IMR-90 (cell line): ENCODE results near the gene NGEF. TPM values are rescaled to one million over a fixed set of nuclear protein-coding genes. Genes with fewer than 3 reads are reported as not detected.
A peak's percentile ranks its signal among the peaks of the same experiment; 100 is the strongest.

Source experiments
- ATAC-seq: fragments of 200-7000 bp; cut with Tn5 transposase; 2 replicates; pipeline ENCODE4 v1.9.1; 2020; ENCODE audit warnings: low read depth, mild to moderate bottlenecking, moderate library complexity
- BruUV-seq: library from RNA; stranded (reverse); fragments of 400-500 nt; replicated peaks from 2 replicates; lab custom pipeline; 2021; lab: Mats Ljungman, UMichigan
- CTCF ChIA-PET: fragments of 300-600 bp; formaldehyde crosslinking; extraction: SDS; loops from one replicate; lab custom pipeline; 2021; ENCODE audit warnings: antibody characterized with exemption; lab: Yijun Ruan, JAX
- POLR2A ChIA-PET: fragments of 300-600 bp; sonication (Branson Sonifier 250); formaldehyde crosslinking; loops from one replicate; lab custom pipeline; 2022; ENCODE audit warnings: antibody characterized with exemption; ENCODE audit not compliant: unreplicated experiment; lab: Charles Lee
- DNase-seq: peaks from one replicate; pipeline ENCODE4 v3.0.0; 2013
- H2AFZ ChIP-seq: replicated peaks from 2 replicates; pipeline ENCODE3; 2013; ENCODE audit warnings: low read length, mild to moderate bottlenecking; ENCODE audit not compliant: poor library complexity
- H2AK5ac ChIP-seq: 2 replicates; pipeline ENCODE4 v1.6.1; 2013; ENCODE audit warnings: low read depth, low read length, inconsistent platforms
- H2AK9ac ChIP-seq: replicated peaks from 2 replicates; pipeline ENCODE3; 2013; ENCODE audit warnings: mild to moderate bottlenecking, low read depth, low read length, moderate library complexity; ENCODE audit not compliant: poor library complexity
- H2BK120ac ChIP-seq: 2 replicates; pipeline ENCODE4 v1.6.1; 2013; ENCODE audit warnings: low read depth, low read length, inconsistent platforms
- H2BK15ac ChIP-seq: 3 replicates; pipeline ENCODE4 v1.6.1; 2013; ENCODE audit warnings: low read depth, low read length, inconsistent platforms
- H2BK20ac ChIP-seq: 2 replicates; pipeline ENCODE4 v1.6.1; 2013; ENCODE audit warnings: low read depth, mild to moderate bottlenecking, inconsistent platforms, low read length, moderate library complexity
- H2BK5ac ChIP-seq: 2 replicates; pipeline ENCODE4 v1.6.1; 2013; ENCODE audit warnings: mild to moderate bottlenecking, low read depth, low read length, inconsistent platforms; ENCODE audit not compliant: poor library complexity, severe bottlenecking
- H3K14ac ChIP-seq: replicated peaks from 2 replicates; pipeline ENCODE4 v1.6.1; 2013; ENCODE audit warnings: low read depth, low read length, inconsistent platforms
- H3K18ac ChIP-seq: 2 replicates; pipeline ENCODE4 v1.6.1; 2013; ENCODE audit warnings: low read depth, low read length, control low read depth
- H3K23ac ChIP-seq: 2 replicates; pipeline ENCODE4 v1.6.1; 2013; ENCODE audit warnings: low read depth, low read length, inconsistent platforms
- H3K27ac ChIP-seq: 2 replicates; pipeline ENCODE4 v1.5.1; 2013; ENCODE audit warnings: mild to moderate bottlenecking, control low read depth, low read length; ENCODE audit not compliant: insufficient read depth
- H3K27me3 ChIP-seq: 2 replicates; pipeline ENCODE4 v1.6.1; 2013; ENCODE audit warnings: low read length; ENCODE audit not compliant: control insufficient read depth, insufficient read depth
- H3K36me3 ChIP-seq: 2 replicates; pipeline ENCODE4 v1.6.1; 2013; ENCODE audit warnings: low read length, mixed read lengths; ENCODE audit not compliant: control insufficient read depth, insufficient read depth
- H3K4ac ChIP-seq: 2 replicates; pipeline ENCODE4 v1.6.1; 2013; ENCODE audit warnings: low read depth, low read length, inconsistent platforms
- H3K4me1 ChIP-seq: 2 replicates; pipeline ENCODE4 v1.6.1; 2013; ENCODE audit warnings: low read length, mixed read lengths; ENCODE audit not compliant: control insufficient read depth, insufficient read depth
- H3K4me2 ChIP-seq: 2 replicates; pipeline ENCODE4 v1.6.1; 2013; ENCODE audit warnings: low read depth, mild to moderate bottlenecking, control low read depth, low read length, moderate library complexity
- H3K4me3 ChIP-seq: 2 replicates; pipeline ENCODE4 v1.5.1; 2013; ENCODE audit warnings: low read depth, mild to moderate bottlenecking, control low read depth, low read length, moderate library complexity; ENCODE audit not compliant: insufficient read depth
- H3K56ac ChIP-seq: 2 replicates; pipeline ENCODE4 v1.6.1; 2013; ENCODE audit warnings: low read length, inconsistent platforms; ENCODE audit not compliant: insufficient read depth; ENCODE audit errors: extremely low read depth
- H3K79me1 ChIP-seq, 2 experiments: 2 replicates each; pipeline ENCODE4 v1.6.1; 2013; ENCODE audit warnings: low read length in 2 of 2, inconsistent platforms in 1 of 2, low read depth in 1 of 2
- H3K9ac ChIP-seq: 2 replicates; pipeline ENCODE4 v1.6.1; 2013; ENCODE audit warnings: low read depth, low read length, control low read depth
- H3K9me1 ChIP-seq: 2 replicates; pipeline ENCODE4 v1.6.1; 2013; ENCODE audit warnings: low read length, inconsistent platforms; ENCODE audit not compliant: insufficient read depth
- H3K9me3 ChIP-seq: 2 replicates; pipeline ENCODE4 v1.6.1; 2013; ENCODE audit warnings: low read length; ENCODE audit not compliant: control insufficient read depth, insufficient read depth
- H4K20me1 ChIP-seq: 2 replicates; pipeline ENCODE4 v1.6.1; 2013; ENCODE audit warnings: low read length, inconsistent platforms; ENCODE audit not compliant: insufficient read depth
- H4K5ac ChIP-seq: 2 replicates; pipeline ENCODE4 v1.6.1; 2013; ENCODE audit warnings: mild to moderate bottlenecking, low read depth, low read length, control low read depth
- H4K8ac ChIP-seq, 2 experiments: 2 replicates each; pipeline ENCODE4 v1.6.1; 2013; ENCODE audit warnings: low read depth in 2 of 2, low read length in 2 of 2, control low read depth in 1 of 2, inconsistent platforms in 1 of 2
- H4K91ac ChIP-seq: 2 replicates; pipeline ENCODE4 v1.6.1; 2013; ENCODE audit warnings: low read depth, low read length, inconsistent platforms; ENCODE audit not compliant: insufficient read depth
- BHLHE40 ChIP-seq: fragments of 150-350 bp; IDR thresholded peaks from 2 replicates; pipeline ENCODE4 v1.6.1; 2016; ENCODE audit warnings: mild to moderate bottlenecking, low read depth, low read length
- CEBPB ChIP-seq: IDR thresholded peaks from 2 replicates; pipeline ENCODE4 v1.6.1; 2012; ENCODE audit warnings: low read depth, low read length, improper control_type of control experiment
- CHD1 ChIP-seq: IDR thresholded peaks from 2 replicates; pipeline ENCODE4 v1.6.1; 2012; ENCODE audit warnings: low read depth, low read length, improper control_type of control experiment
- FOS ChIP-seq: fragments of 150-350 bp; IDR thresholded peaks from 2 replicates; pipeline ENCODE4 v1.6.1; 2016; ENCODE audit warnings: low read depth, low read length
- MAFK ChIP-seq: IDR thresholded peaks from 2 replicates; pipeline ENCODE4 v1.6.1; 2012; ENCODE audit warnings: low read depth, low read length, improper control_type of control experiment
- MAZ ChIP-seq: IDR thresholded peaks from 2 replicates; pipeline ENCODE4 v1.6.1; 2012; ENCODE audit warnings: low read depth, mild to moderate bottlenecking, low read length, improper control_type of control experiment, moderate library complexity, borderline replicate concordance
- MXI1 ChIP-seq: IDR thresholded peaks from 2 replicates; pipeline ENCODE4 v1.6.1; 2012; ENCODE audit warnings: low read depth, mild to moderate bottlenecking, low read length, moderate library complexity, borderline replicate concordance
- NFE2L2 ChIP-seq: fragments of 150-350 bp; IDR thresholded peaks from 2 replicates; pipeline ENCODE4 v1.6.1; 2016; ENCODE audit warnings: low read depth, mild to moderate bottlenecking, low read length
- POLR2A ChIP-seq: IDR thresholded peaks from 2 replicates; pipeline ENCODE4 v1.6.1; 2012; ENCODE audit warnings: mild to moderate bottlenecking, low read depth, low read length
- RAD21 ChIP-seq: IDR thresholded peaks from 2 replicates; pipeline ENCODE4 v1.6.1; 2012; ENCODE audit warnings: low read length, improper control_type of control experiment
- RCOR1 ChIP-seq: IDR thresholded peaks from 2 replicates; pipeline ENCODE4 v1.6.1; 2012; ENCODE audit warnings: mild to moderate bottlenecking, low read length, improper control_type of control experiment; ENCODE audit not compliant: insufficient replicate concordance
- RFX5 ChIP-seq: IDR thresholded peaks from 2 replicates; pipeline ENCODE4 v1.8.0; 2012; ENCODE audit warnings: low read depth, mild to moderate bottlenecking, low read length, moderate library complexity
- SMC3 ChIP-seq: fragments of 150-350 bp; IDR thresholded peaks from 2 replicates; pipeline ENCODE4 v1.6.1; 2016; ENCODE audit warnings: low read depth, mild to moderate bottlenecking, antibody characterized with exemption, low read length, moderate library complexity
- WGBS, 2 experiments: methylation state at CpG; one replicate each; pipeline versions ENCODE4 v1.1.5 to v1.1.7; 2013; ENCODE audit warnings: missing lambda C conversion rate in 2 of 2; ENCODE audit not compliant: insufficient read length in 1 of 2; ENCODE audit errors: extremely low coverage in 2 of 2; 5-methylcytosine and 5-hydroxymethylcytosine counted together
- dilution Hi-C: fragments of 300-500 bp; cut with HindIII; formaldehyde crosslinking; loops from one replicate; pipeline ENCODE4 v1.14.3; 2018; ENCODE audit warnings: low sequenced_read_pairs; ENCODE audit not compliant: unreplicated experiment
- in situ Hi-C: fragments of 300-500 bp; cut with MboI; formaldehyde crosslinking; loops from 3 replicates; pipeline ENCODE4 v1.14.3; 2019; ENCODE audit warnings: low sequenced_read_pairs, inconsistent platforms, mixed read lengths
- intact Hi-C: fragments of 100-400 bp; cut with micrococcal nuclease; formaldehyde crosslinking; loops from 2 replicates; pipeline ENCODE4 v1.10.0; 2022
- polyA plus RNA-seq, 3 experiments: library from polyadenylated mRNA; depleted of rRNA; stranded (reverse); fragments of >200 nt; gene quantifications; 2 replicates each; pipeline ENCODE4 v1.2.3, GENCODE V29; 2012; ENCODE audit warnings: low replicate concordance in 1 of 3
- total RNA-seq: library from RNA; depleted of rRNA; stranded (reverse); fragments of >200 nt; gene quantifications from 2 replicates; pipeline ENCODE4 v1.2.3, GENCODE V29; 2012
- TF ChIP-seq, protein P1 (sequence below): fragments of 150-350 bp; IDR thresholded peaks from 2 replicates; pipeline ENCODE4 v1.6.1; 2016; ENCODE audit warnings: low read depth, mild to moderate bottlenecking, low read length, moderate library complexity, borderline replicate concordance
- TF ChIP-seq, protein P2 (sequence below): conservative IDR thresholded peaks from 2 replicates; pipeline ENCODE4 v1.5.1; 2012; ENCODE audit warnings: mild to moderate bottlenecking, low read depth, low read length, improper control_type of control experiment
- TF ChIP-seq, protein P3 (sequence below): fragments of 150-350 bp; IDR thresholded peaks from 2 replicates; pipeline ENCODE4 v1.6.1; 2017; ENCODE audit warnings: mild to moderate bottlenecking, antibody characterized with exemption, low read length, low read depth

NGEF gene
- total and polyA plus RNA-seq, 2 of the 4 experiments (the other 2 are of a cell fraction) = 1.1 to 1.7 TPM

DNA sequence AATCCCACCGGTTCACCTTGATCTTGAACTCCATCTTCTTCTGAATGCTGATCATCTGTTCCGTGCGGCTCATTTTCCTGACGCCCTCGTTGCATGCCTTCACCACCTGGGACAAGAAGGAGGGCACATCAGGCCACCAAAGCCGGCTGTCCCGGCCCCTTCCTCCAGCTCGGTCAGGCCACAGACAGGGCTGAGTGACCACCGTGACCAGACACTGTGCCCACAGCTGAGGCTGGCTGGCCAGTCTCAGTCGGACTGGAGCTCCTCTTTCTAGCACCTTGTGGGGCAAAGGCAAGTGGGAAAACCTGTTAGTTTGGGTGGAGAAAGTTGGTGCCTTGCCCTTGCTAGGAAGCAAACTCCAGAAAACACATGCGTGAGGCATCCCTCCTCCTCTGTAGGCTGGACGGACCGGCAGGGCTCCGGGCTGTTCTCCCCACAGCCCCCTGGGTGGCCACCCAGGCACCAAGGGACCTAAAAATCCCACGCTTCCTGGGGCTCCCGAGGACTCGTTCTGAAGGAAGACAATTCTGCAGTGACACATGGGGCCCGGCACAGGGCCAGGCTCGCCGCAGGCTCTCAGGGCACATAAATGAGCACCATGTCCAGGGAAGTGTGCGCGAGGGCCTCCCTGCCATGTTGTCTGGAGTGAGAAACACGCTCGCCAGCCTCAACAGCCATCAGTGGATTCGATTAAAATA is 127.6 kb downstream of the NGEF start:
- Histone ChIP-seq H4K91ac (no peak overlapping the region), H3K9me3 (no peaks in the 10 kb centered on the region), H2BK5ac (no peak overlapping the region), H3K27me3 (peaks cover 6% of the 10 kb centered on the region; the same call in 1 of the 2 replicates), H4K5ac (no peak overlapping the region), H3K18ac (no peak overlapping the region), H2AFZ (peak overlapping the region; percentile 33), H3K4me2 (no peak overlapping the region), H2BK15ac (no peak overlapping the region), H3K4me1 (no peaks in the 10 kb centered on the region), H2AK9ac (no peak overlapping the region), H2BK120ac (no peak overlapping the region), H3K36me3 (no peaks in the 10 kb centered on the region), H2AK5ac (no peak overlapping the region), H4K8ac (no peak overlapping the region), H3K79me1 (no peaks in the 10 kb centered on the region), H3K27ac (no peak overlapping the region), H3K4me3 (no peak overlapping the region), H3K9ac (no peak overlapping the region), H3K56ac (no peak overlapping the region), H3K14ac (no peak overlapping the region), H2BK20ac (no peak overlapping the region), H4K20me1 (no peaks in the 10 kb centered on the region), H3K23ac (no peak overlapping the region), H3K4ac (no peak overlapping the region), H3K9me1 (peaks cover 7% of the 10 kb centered on the region; the same call in 1 of the 2 replicates)
- 85% methylated on average over 9 of the region's 25 CpGs; no CpG with 5 or more reads in 1 of the 2 experiments for WGBS, 2 experiments
- TF ChIP-seq CHD1 (no peak), RFX5 (no peak), FOS (no peak), MXI1 (no peak), CEBPB (no peak), NFE2L2 (no peak), RAD21 (no peak), POLR2A (no peak), BHLHE40 (no peak), RCOR1 (no peak), MAZ (no peak), MAFK (no peak), SMC3 (no peak)
- TF ChIP-seq, protein P1, sequence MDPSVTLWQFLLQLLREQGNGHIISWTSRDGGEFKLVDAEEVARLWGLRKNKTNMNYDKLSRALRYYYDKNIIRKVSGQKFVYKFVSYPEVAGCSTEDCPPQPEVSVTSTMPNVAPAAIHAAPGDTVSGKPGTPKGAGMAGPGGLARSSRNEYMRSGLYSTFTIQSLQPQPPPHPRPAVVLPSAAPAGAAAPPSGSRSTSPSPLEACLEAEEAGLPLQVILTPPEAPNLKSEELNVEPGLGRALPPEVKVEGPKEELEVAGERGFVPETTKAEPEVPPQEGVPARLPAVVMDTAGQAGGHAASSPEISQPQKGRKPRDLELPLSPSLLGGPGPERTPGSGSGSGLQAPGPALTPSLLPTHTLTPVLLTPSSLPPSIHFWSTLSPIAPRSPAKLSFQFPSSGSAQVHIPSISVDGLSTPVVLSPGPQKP = no peak
- TF ChIP-seq, protein P2, sequence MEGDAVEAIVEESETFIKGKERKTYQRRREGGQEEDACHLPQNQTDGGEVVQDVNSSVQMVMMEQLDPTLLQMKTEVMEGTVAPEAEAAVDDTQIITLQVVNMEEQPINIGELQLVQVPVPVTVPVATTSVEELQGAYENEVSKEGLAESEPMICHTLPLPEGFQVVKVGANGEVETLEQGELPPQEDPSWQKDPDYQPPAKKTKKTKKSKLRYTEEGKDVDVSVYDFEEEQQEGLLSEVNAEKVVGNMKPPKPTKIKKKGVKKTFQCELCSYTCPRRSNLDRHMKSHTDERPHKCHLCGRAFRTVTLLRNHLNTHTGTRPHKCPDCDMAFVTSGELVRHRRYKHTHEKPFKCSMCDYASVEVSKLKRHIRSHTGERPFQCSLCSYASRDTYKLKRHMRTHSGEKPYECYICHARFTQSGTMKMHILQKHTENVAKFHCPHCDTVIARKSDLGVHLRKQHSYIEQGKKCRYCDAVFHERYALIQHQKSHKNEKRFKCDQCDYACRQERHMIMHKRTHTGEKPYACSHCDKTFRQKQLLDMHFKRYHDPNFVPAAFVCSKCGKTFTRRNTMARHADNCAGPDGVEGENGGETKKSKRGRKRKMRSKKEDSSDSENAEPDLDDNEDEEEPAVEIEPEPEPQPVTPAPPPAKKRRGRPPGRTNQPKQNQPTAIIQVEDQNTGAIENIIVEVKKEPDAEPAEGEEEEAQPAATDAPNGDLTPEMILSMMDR = no peak
- TF ChIP-seq, protein P3, sequence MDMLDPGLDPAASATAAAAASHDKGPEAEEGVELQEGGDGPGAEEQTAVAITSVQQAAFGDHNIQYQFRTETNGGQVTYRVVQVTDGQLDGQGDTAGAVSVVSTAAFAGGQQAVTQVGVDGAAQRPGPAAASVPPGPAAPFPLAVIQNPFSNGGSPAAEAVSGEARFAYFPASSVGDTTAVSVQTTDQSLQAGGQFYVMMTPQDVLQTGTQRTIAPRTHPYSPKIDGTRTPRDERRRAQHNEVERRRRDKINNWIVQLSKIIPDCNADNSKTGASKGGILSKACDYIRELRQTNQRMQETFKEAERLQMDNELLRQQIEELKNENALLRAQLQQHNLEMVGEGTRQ = no peak
- BruUV-seq = no TSS peak
- ChIA-PET CTCF (no interaction called here), POLR2A (no interaction called here)
- intact Hi-C loops = no loop called here
- DNase-seq (no peak), ATAC-seq (no peak)
- in situ Hi-C loops = no loop called here
- dilution Hi-C loops = no loop called here
